ENCODE measurements around the gene LSM11. TPM values are rescaled to one million over a fixed set of nuclear protein-coding genes. Genes with fewer than 3 reads are reported as not detected.
A peak's percentile ranks its signal among the peaks of the same experiment; 100 is the strongest.
"Not testable (repeated sequence)": the region's sequence is repeated elsewhere in the genome, so short reads cannot be mapped to it uniquely, and the experiment has no call there.

Gene LSM11
- 10.9 and 11.0 TPM in 2 replicates for total RNA-seq (2014; rRNA removed; shearing (Covaris generic))

DNA sequence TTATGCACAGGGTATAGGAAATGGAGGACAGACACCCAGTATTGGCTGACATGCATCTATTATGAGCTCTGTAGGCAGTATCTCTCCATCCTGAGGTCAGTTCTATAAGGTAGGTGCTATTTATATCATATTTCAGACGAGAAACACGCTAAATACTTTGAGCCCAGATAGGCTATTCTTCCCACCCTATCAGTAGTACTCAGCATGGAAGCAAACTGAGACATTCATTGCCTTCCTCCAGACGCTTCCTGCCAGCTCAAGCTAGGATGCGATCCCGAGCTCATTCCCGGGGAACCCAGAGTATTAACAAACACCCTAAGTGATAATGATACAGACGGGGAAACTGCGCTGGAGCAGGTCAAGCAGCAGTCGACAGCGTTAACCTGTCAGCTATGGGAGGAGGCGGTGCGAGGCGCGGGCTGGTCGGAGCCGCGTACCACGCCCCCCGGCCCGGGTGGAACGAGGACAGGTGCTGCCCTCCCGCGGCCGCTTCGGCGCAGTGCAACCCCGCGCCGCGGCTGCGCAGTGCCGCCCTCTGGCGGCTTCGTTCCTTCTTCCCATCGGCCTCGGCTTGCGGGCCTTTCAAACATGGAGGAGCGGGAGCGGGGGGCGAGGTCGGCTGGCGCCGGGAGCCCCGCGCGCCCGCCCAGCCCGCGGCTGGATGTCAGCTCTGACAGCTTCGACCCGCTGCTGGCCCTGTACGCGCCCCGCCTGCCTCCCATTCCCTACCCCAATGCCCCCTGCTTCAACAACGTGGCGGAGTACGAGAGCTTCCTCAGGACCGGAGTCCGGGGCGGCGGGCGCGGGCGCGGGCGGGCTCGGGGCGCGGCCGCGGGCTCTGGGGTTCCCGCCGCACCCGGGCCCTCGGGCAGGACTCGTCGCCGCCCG is at the start of gene LSM11:
Gene LSM11, plus strand, starts transcription at position 550 of the 888 bp plus-strand sequence. Its CDS starts 39 bp downstream, at position 589.
- Histone ChIP-seq H3K4me1 (peaks cover 9% of the 10 kb centered on the region; the same call in 1 of the 2 replicates), H3K9me3 (replicated peaks) (no peaks in the 10 kb centered on the region), H3K4me3 (peak within 1 kb of the TSS; percentile 79), H3K27ac (peak within 1 kb of the TSS; percentile 41), H3K36me3 (peaks cover 12% of the 10 kb centered on the region), H3K27me3 (no peaks in the 10 kb centered on the region)
- peak; percentile 85 to 90 for DNase-seq

DNA sequence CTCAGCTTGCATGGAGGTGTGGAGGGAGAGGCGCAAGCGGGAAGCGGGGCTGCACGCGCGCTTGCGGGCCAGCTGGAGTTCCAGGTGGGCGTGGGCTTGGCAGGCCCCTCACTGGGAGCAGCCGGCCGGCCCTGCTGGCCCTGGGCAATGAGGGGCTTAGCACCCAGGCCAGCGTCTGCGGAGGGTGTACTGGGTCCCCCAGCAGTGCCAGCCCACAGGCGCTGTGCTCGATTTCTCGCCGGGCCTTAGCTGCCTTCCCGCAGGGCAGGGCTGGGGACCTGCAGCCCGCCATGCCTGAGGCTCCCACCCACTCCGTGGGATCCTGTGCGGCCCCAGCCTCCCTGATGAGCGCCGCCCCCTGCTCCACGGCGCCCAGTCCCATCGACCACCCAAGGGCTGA is 49.7 kb upstream of the LSM11 start:
- H3K4me1 ChIP-seq; DNase-seq; H3K27me3 ChIP-seq; H3K36me3 ChIP-seq; H3K4me3 ChIP-seq; H3K9me3 ChIP-seq (replicated peaks); H3K27ac ChIP-seq: not testable (repeated sequence)

DNA sequence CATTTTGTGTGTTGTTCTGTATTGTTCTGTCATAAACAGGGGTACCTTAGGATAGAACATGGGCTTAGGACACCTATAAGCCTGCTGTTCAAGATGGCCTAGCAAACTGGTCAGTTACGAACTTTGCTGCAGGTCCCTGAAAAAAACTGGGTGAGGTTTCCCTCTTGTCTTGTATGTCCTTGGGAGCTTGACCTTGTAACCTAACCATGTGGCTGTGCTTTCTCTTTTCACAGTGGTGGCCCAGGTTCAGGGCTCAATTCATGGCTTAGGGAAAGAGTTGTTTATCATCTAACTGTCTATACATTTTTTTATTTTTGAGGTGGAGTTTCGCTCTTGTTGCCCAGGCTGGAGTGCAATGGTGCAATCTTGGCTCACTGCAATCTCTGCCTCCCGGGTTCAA is 47.4 kb upstream of the LSM11 start:
- H3K4me1 ChIP-seq; H3K27me3 ChIP-seq; H3K36me3 ChIP-seq; H3K27ac ChIP-seq; H3K9me3 ChIP-seq (replicated peaks); H3K4me3 ChIP-seq; DNase-seq: not testable (repeated sequence)

DNA sequence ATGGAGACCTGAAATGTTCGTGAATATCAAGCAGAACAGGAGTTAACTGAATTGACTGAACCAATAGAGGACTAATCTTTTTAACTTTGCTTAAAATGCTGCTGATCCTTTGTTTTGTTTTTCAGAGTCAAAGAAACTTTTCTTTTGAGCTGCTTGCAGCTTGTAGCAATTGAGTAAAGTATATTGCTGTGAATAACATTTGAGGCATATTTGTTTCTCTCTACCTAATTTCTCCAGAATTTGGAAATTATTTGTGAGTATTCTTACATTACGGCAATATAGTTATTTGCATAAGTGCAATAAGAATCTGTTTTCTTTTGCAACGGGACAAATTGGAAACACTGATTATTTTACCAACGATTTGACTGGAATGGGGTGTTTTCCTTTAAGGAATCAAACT is 44.8 kb upstream of the LSM11 start:
- DNase-seq; H3K4me1 ChIP-seq; H3K36me3 ChIP-seq; H3K4me3 ChIP-seq; H3K27me3 ChIP-seq; H3K27ac ChIP-seq; H3K9me3 ChIP-seq (replicated peaks): not testable (repeated sequence)

DNA sequence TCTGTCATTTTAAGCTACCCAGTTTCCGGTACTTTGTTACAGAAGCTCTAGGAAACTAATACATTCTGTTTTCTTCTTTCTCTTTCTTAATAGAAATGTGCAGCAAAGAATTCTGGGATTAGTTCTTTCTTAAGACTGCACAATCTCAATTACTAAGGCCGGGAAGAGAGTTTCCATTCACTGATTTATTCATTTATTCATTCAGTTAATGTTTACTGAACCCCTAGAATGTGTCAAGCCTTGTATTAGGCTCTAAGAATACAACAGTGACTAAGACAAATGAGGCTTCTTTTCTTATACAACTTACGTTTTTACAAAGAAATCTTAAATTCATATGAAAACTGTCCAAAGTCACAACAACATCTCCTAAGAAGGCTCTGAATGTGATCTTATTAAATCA is 39.8 kb upstream of the LSM11 start:
- no peak overlapping the region for H3K27ac ChIP-seq
- no peak overlapping the region for H3K4me3 ChIP-seq

DNA sequence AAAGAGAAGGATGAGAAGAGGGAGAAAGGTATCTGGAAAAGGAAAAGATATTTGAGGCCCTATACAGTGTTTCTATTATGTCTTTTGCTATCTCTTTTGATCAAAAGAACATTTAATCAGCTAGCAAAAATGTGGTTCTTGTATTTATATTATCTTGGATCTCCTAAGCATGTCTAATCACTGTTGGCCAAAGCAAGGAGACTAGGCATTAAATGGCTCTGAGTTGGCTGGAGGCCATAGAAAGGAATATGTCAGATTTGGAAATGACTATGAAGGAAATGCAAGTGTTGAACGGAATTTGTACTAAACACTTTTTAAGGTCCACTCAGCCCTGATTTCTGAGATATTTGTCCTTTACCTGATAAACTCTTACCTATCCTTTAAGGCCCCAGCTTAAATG is 34.6 kb upstream of the LSM11 start:
- peaks cover 34% of the 10 kb centered on the region for H3K4me1 ChIP-seq
- peak overlapping the region; percentile 76 for H3K27ac ChIP-seq
- no peaks in the 10 kb centered on the region for H3K27me3 ChIP-seq
- no peaks in the 10 kb centered on the region; the same call in 1 of the 2 replicates for H3K9me3 ChIP-seq (replicated peaks)
- H3K4me3 ChIP-seq, result no peak overlapping the region
- DNase-seq, result peak; percentile 61 to 84
- no peaks in the 10 kb centered on the region; the same call in 1 of the 2 replicates for H3K36me3 ChIP-seq

More for the DNA sequence above, 39.8 kb upstream of the LSM11 start:
- H3K27me3 ChIP-seq, result no peaks in the 10 kb centered on the region
- no peaks in the 10 kb centered on the region; the same call in 1 of the 2 replicates for H3K9me3 ChIP-seq (replicated peaks)
- DNase-seq, result no peak
- H3K36me3 ChIP-seq, result no peaks in the 10 kb centered on the region
- H3K4me1 ChIP-seq, result peaks cover 6% of the 10 kb centered on the region

DNA sequence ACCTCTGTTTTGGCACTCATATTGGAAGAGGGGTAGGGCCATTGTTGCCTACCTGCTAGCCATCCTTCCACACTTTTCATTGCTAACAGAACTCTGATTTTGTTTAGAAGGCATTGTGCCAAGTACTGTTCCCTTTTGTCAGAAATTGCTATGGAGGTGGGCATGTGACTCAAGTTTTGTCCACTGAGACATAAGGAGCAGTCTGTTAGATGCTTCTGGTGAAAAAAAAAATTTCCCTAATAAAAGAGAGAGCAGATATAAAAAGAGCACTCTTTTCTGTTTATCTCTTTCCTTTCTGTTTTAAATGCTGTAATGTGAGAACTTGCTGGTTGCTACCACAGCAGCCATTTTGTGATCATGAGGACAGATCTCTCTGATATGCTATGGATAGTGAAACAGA is 34.2 kb upstream of the LSM11 start:
- peaks cover 34% of the 10 kb centered on the region for H3K4me1 ChIP-seq
- H3K27ac ChIP-seq, result peak overlapping the region; percentile 76

DNA sequence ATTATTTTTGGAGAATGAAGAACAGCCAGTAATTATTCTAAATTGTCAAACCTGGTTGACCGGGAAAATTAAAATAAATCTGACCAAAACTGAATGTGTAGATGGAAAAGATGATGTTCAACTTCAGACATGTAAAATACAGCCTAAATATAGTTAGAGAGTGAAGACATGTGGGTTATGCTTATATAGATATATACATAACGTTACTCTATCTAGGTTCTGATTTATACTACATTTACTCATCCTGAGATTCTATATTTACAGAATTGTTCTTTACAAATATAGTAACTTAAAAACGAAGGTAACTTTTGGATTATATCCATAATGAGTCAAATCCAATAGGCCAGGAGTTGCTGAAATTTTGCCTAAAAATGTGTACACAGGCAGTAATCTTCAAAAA is 33.1 kb upstream of the LSM11 start:
- no peaks in the 10 kb centered on the region; the same call in 1 of the 2 replicates for H3K36me3 ChIP-seq
- H3K9me3 ChIP-seq (replicated peaks), result no peaks in the 10 kb centered on the region; the same call in 1 of the 2 replicates
- no peak for DNase-seq
- no peaks in the 10 kb centered on the region for H3K27me3 ChIP-seq
- H3K27ac ChIP-seq, result no peak overlapping the region
- H3K4me3 ChIP-seq, result no peak overlapping the region
- H3K4me1 ChIP-seq, result peaks cover 34% of the 10 kb centered on the region

More for the DNA sequence above, 34.2 kb upstream of the LSM11 start:
- H3K4me3 ChIP-seq, result no peak overlapping the region
- H3K9me3 ChIP-seq (replicated peaks), result no peaks in the 10 kb centered on the region; the same call in 1 of the 2 replicates
- no peak for DNase-seq
- no peaks in the 10 kb centered on the region; the same call in 1 of the 2 replicates for H3K36me3 ChIP-seq
- no peaks in the 10 kb centered on the region for H3K27me3 ChIP-seq

DNA sequence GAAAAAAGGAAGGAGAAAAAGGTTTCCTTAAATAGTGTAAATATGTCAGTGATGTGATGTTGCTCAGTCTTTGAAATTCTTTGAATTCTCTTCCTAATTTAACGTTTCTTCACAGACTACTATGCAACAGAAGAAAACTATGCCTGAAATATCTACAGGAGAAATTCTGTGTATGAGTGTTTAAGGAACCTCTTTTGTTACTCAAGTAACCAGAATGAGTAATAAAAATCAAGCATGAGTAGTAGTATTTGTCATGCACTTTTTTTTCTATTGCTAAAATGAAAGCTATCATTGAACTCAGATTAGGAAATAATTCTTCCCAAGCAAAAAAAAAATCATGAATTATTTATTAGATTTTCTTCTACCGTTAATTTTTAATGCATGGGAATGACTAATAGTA is 32.6 kb upstream of the LSM11 start:
- peak in 1 of 2 experiments; percentile 1 for DNase-seq
- Histone ChIP-seq H3K4me3 (no peak overlapping the region), H3K27ac (no peak overlapping the region), H3K4me1 (peaks cover 34% of the 10 kb centered on the region), H3K9me3 (replicated peaks) (no peaks in the 10 kb centered on the region; the same call in 1 of the 2 replicates), H3K36me3 (no peaks in the 10 kb centered on the region; the same call in 1 of the 2 replicates), H3K27me3 (no peaks in the 10 kb centered on the region)

DNA sequence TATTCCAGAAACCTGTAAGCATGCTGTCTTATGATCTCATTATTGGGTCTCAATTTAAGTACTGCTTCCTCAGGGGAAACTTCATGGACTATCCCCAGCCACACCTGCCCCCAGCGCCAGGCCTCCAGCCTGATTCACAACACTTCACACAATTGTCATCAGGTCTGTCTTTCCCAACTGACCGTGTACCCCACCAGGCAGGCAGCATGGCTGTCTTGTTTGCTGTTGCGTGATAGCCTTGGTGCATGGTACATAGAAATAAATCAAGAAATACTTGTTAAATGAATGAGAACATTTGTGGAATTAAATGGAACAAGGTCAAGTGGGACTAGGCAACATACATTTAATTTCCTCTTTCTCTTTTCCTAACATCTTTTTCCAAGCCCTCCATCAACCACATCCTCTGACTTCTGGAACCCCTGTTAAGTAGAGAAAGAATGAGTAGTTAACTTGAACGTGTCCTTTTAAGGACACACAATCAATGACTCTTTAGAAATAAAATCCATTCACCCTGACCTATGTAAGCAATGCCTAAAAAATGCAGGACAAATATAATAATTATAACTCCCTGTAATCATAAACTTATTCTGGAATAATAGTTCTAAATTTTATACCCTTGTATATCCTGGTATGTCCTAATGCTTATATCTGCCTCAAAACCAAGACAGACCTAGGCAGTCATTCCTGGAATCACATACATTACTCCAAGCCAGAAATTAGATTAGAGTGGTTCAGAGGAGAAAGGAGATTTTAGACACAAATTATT is 29.5 kb upstream of the LSM11 start:
- Histone ChIP-seq H3K27me3 (no peaks in the 10 kb centered on the region), H3K4me1 (peaks cover 35% of the 10 kb centered on the region), H3K27ac (no peak overlapping the region), H3K9me3 (replicated peaks) (no peaks in the 10 kb centered on the region; the same call in 1 of the 2 replicates), H3K36me3 (no peaks in the 10 kb centered on the region; the same call in 1 of the 2 replicates), H3K4me3 (no peak overlapping the region)
- no peak for DNase-seq

DNA sequence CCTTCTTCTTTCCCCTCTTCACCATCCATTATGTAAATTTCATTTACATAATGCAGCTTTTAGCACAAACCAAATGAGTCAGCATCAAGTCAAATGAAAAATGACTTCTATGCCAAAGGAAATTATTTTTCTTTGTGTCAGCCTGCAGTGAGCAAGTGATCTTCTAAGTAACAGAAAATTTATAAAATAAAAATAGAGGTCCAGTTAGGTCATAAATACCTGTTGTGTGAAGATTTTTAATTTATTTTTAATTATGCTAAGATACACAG is 29.0 kb upstream of the LSM11 start:
- Histone ChIP-seq H3K4me3 (no peak overlapping the region), H3K4me1 (peaks cover 30% of the 10 kb centered on the region), H3K36me3 (no peaks in the 10 kb centered on the region; the same call in 1 of the 2 replicates), H3K9me3 (replicated peaks) (no peaks in the 10 kb centered on the region; the same call in 1 of the 2 replicates), H3K27ac (no peak overlapping the region), H3K27me3 (no peaks in the 10 kb centered on the region)
- no peak for DNase-seq

DNA sequence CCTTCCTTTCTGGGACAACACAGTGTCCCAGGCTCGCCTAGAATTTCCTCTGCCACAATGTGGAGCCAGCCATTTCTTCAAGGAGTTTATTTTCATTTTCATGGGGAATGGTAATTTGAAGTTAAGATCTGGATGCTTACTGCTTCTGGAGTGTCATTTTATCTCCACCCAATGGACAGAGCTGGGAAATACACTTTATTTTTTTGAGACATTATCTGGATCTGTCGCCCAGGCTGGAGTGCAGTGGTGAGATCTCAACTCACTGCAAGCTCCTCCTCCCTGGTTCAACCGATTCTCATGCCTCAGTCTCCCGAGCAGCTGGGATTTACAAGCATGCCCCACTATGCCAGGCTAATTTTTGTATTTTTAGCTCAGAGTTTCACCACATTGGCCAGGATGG is 25.0 kb upstream of the LSM11 start:
- Histone ChIP-seq H3K27ac (no peak overlapping the region), H3K4me1 (peaks cover 9% of the 10 kb centered on the region), H3K4me3 (no peak overlapping the region), H3K36me3 (no peaks in the 10 kb centered on the region), H3K27me3 (no peaks in the 10 kb centered on the region), H3K9me3 (replicated peaks) (no peaks in the 10 kb centered on the region)
- peak; percentile 24 to 83 for DNase-seq

DNA sequence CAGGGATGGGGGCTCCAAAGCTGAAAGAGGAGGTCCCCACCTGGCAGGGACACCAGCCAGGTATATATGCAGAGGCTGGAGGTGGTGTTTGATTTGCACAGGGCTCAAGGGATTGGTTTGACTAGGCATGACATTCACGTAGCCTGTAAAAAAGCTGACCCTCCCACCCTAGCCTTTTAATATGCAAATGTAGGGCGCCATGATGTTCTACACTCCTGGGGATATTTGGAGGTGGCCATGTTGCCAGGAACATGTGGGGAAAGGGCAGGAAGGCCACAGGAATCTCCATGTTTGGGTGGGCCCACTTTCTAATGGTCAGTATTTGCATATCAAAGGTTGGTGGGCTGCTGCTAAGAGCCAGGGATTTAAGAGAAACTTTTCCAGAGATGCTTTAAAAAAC is 24.3 kb upstream of the LSM11 start:
- H3K9me3 ChIP-seq (replicated peaks), result no peaks in the 10 kb centered on the region
- peaks cover 9% of the 10 kb centered on the region for H3K4me1 ChIP-seq
- no peak overlapping the region for H3K4me3 ChIP-seq
- no peaks in the 10 kb centered on the region for H3K36me3 ChIP-seq
- no peaks in the 10 kb centered on the region for H3K27me3 ChIP-seq
- DNase-seq, result no peak
- no peak overlapping the region for H3K27ac ChIP-seq

DNA sequence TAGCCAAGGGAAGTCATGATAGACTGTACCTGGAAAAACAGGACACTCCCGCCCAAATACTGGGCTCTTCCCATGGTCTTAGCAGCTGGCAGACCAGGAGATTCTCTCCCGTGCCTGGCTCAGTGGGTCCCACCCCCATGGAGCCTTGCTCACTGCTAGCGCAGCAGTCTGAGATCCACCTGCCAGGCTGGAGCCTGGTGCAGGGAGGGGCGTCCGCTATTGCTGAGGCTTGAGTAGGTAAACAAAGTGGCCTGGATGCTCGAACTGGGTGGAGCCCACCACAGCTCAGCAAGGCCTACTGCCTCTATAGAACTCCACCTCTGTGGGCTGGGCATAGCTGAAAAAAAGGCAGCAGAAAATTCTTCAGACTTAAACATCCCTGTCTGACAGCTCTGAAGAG is 22.4 kb upstream of the LSM11 start:
- H3K4me3 ChIP-seq, result no peak overlapping the region
- H3K27ac ChIP-seq, result no peak overlapping the region
- no peaks in the 10 kb centered on the region for H3K36me3 ChIP-seq
- no peaks in the 10 kb centered on the region for H3K27me3 ChIP-seq
- DNase-seq, result no peak
- no peaks in the 10 kb centered on the region for H3K9me3 ChIP-seq (replicated peaks)
- peaks cover 9% of the 10 kb centered on the region for H3K4me1 ChIP-seq

DNA sequence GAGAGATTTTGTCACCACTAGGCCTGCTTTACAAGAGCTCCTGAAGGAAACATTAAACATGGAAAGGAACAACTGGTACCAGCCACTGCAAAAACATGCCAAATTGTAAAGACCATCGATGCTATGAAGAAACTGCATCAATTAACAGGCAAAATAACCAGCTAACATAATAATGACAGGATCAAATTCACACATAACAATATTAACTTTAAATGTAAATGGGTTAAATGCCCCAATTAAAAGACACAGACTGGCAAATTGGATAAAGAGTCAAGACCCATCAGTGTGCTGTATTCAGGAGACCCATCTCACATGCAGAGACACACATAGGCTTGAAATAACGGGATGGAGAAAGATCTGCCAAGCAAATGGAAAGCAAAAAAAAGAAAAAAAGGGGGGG is 20.6 kb upstream of the LSM11 start:
- not testable (repeated sequence) for H3K4me3 ChIP-seq; H3K27me3 ChIP-seq; DNase-seq; H3K27ac ChIP-seq; H3K4me1 ChIP-seq; H3K9me3 ChIP-seq (replicated peaks); H3K36me3 ChIP-seq

Measured in SJCRH30 (cell line).